ENCODE results near the gene USHBP1.

The USHBP1 gene

DNA sequence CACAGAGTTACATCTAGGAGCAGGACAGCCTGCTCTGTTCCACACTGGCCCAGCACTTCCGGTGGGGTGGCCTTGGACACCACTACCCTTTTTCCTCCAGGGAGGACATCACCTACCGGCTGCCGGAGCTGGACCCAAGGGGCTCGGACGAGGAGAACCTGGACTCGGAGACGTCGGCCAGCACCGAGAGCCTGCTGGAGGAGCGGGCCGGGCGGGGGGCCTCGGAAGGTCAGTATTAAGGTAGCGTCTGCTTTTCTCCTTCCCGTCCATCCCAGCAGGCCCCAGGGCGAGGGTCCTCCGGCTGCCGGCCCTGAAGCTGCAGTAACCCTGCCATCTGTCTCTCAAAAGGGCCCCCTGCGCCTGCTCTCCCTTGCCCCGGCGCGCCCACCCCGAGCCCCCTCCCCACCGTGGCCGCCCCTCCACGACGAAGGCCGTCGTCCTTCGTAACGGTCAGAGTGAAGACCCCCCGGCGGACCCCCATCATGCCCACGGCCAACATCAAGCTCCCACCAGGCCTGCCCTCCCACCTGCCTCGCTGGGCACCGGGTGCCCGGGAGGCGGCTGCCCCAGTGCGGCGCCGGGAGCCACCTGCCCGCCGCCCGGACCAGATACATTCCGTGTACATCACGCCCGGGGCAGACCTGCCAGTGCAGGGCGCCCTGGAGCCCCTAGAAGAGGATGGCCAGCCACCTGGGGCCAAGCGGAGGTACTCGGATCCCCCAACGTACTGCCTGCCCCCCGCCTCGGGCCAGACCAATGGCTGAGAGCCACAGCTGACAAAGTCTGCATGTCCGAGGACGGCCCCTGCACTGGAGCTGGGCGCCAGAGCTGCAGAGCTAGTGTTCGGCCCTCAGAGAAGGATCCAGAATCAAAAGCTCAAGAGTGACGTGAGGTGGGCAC lies 52.7 kb downstream of the USHBP1 start:
- Histone ChIP-seq H3K27me3 (no peaks in the 10 kb centered on the region), H3K27ac (no peak overlapping the region), H3K36me3 (peaks cover 50 to 72% (median 63%) of the 10 kb centered on the region in 11 experiments), H4K20me1 (peaks cover 0 to 24% (median 7%) of the 10 kb centered on the region in 11 experiments; a peak in 11 of 22 replicates), H3K4me2 (peak overlapping the region in 7 of 11 experiments; percentile 60 to 85 (median 75); a peak in 11 of 22 replicates), H3K4me3 (no peak overlapping the region), H3K4me1 (peaks cover 31 to 74% (median 64%) of the 10 kb centered on the region in 10 experiments), H3K9me3 (replicated peaks in 1 of 11) (no peaks in the 10 kb centered on the region), H3K9ac (peak overlapping the region in 1 of 11 experiments; percentile 36; a peak in 1 of 22 replicates)
- TF ChIP-seq Cebpa-rat (IDR thresholded peaks at IDR 0.05) = no peak

DNA sequence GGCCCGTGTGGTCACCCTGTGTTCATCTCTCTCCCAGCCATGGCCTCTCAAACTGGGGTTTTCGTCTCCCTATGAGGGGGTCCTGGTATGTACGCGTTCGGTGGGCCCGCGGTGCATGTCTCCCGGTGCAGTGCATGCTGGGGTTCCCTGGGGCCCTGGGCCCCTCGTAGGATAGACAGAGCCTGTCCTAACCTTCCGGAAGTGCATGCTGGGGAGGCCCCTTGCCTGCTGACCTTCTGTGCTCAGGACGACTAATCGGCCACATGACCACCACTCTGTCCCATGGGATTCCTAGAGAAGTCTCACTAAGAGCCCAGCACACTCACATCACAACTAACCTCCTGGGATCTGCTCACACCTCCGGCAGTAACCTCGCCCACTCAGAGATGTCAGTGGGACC lies 54.2 kb downstream of the USHBP1 start:
- Histone ChIP-seq H3K36me3 (peaks cover 58 to 81% (median 70%) of the 10 kb centered on the region in 11 experiments), H3K27ac (peak overlapping the region in 2 of 11 experiments; percentile 9 to 22; a peak in 2 of 22 replicates)

DNA sequence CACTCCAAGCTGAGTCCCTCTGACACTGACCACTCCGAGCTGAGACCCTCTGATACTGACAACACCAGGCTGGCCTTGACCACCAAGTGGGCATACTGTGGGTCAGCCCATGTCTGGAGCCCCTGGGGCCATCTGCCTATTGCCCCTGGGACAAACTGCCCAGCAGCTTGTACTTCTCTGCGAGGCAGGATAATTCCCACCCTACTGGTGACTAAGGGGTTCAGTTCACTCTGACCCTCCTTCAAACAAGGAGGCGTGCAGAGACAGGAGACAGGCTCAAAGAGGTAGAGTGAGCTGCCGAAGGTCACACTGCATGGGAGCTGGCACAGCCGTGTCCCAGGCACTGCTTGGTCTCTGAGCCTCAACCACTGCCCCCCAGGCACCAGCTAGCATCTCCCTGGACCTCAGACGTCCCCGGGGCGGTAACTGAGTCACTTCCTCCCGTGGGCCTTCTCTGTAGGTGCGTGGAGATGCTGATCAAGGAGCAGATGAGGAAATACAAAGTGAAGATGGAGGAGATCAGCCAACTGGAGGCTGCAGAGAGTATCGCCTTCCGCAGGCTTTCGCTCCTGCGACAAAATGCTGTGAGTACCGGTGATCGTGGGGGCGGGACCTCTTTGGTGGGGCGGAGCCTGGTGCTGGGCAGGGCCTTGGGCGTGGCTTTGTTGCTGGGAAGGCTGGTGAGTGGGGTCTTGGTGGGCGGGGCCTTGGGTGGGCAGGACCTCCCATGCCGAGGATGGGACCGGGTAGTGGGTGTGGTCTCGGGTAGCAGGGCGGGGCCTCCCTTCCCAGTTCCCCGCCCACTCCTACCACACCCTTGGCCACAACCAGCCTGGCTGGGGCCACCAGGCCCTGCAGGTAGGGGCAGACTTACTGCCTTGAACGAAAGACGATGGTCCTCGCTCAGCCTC lies 55.2 kb downstream of the USHBP1 start:
- peaks cover 0 to 41% (median 9%) of the 10 kb centered on the region in 11 experiments; a peak in 13 of 22 replicates for H4K20me1 ChIP-seq
- H3K9me3 ChIP-seq (replicated peaks in 1 of 11) = no peaks in the 10 kb centered on the region
- no peak overlapping the region for H3K4me3 ChIP-seq
- peaks cover 20 to 82% (median 62%) of the 10 kb centered on the region in 10 experiments for H3K4me1 ChIP-seq
- TF ChIP-seq Cebpa-rat (IDR thresholded peaks at IDR 0.05) = no peak
- peaks cover 68 to 91% (median 78%) of the 10 kb centered on the region in 11 experiments for H3K36me3 ChIP-seq
- peak overlapping the region; percentile 27 to 85 (median 66); a peak in 21 of 22 replicates for H3K4me2 ChIP-seq
- H3K27ac ChIP-seq = peak overlapping the region in 8 of 11 experiments; percentile 31 to 57 (median 43); a peak in 13 of 22 replicates
- H3K9ac ChIP-seq = peak overlapping the region in 8 of 11 experiments; percentile 25 to 47 (median 36); a peak in 14 of 22 replicates
- no peaks in the 10 kb centered on the region for H3K27me3 ChIP-seq

More for the DNA sequence above, 54.2 kb downstream of the USHBP1 start:
- Histone ChIP-seq H3K9me3 (replicated peaks in 1 of 11) (no peaks in the 10 kb centered on the region), H3K27me3 (no peaks in the 10 kb centered on the region), H3K4me1 (peaks cover 25 to 82% (median 65%) of the 10 kb centered on the region in 10 experiments), H4K20me1 (peaks cover 0 to 35% (median 9%) of the 10 kb centered on the region in 11 experiments; a peak in 13 of 22 replicates), H3K4me3 (no peak overlapping the region), H3K9ac (no peak overlapping the region; a peak in 1 of 22 replicates), H3K4me2 (peak overlapping the region in 10 of 11 experiments; percentile 27 to 85 (median 70); a peak in 18 of 22 replicates)
- no peak for TF ChIP-seq Cebpa-rat (IDR thresholded peaks at IDR 0.05)

DNA sequence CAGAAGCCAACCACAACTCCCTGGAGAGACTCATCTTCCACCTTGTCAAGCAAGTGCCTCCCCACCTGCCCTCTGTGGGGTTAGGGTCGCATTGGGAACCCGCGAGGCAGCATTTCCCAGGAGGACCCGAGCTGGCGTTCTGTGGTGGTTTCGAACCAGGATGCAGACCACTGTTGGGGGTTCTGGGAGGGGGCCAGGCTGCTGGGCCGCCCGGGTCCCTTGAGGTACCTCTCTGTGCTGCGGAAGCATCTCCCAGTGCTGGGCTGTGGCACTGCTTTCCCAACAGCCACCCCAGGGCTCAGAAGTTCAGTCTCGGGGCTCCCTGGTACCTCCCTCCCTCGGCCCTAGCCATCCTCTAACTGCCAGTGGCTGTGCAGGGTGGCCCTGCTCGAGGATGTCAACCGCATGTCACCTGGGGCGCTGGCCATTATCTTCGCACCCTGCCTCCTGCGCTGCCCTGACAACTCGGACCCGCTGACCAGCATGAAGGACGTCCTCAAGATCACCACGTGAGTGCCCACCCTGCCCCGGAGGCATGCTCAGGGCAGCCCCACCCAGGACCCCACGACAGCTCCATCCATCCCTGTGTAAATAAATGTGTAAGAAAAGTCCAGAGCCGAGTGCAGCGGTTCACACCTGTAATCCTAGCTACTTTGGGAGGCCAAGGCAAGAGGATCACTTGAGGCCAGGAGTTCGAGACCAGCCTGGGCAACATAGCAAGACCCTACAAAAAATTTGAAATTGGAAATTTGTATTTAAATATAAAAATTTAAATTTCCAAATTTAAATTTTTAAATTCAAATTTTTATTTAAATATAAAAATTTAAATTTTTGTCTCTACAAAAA lies 57.6 kb downstream of the USHBP1 start:
- no peaks in the 10 kb centered on the region for H3K27me3 ChIP-seq
- no peak for TF ChIP-seq Cebpa-rat (IDR thresholded peaks at IDR 0.05)
- peaks cover 0 to 58% (median 14%) of the 10 kb centered on the region in 11 experiments; a peak in 15 of 22 replicates for H4K20me1 ChIP-seq
- H3K27ac ChIP-seq = 0 out of 22 replicates have a peak overlapping the region, but pooled peaks of 1 of the 11 experiments have one; percentile 25
- H3K36me3 ChIP-seq = peaks cover 76 to 99% (median 83%) of the 10 kb centered on the region in 11 experiments
- peak overlapping the region in 1 of 11 experiments; percentile 19; a peak in 2 of 22 replicates for H3K9ac ChIP-seq
- peaks cover 17 to 65% (median 47%) of the 10 kb centered on the region in 10 experiments for H3K4me1 ChIP-seq
- no peaks in the 10 kb centered on the region for H3K9me3 ChIP-seq (replicated peaks in 1 of 11)
- peak overlapping the region in 5 of 11 experiments; percentile 21 to 62 (median 45); a peak in 8 of 22 replicates for H3K4me2 ChIP-seq
- H3K4me3 ChIP-seq = no peak overlapping the region

DNA sequence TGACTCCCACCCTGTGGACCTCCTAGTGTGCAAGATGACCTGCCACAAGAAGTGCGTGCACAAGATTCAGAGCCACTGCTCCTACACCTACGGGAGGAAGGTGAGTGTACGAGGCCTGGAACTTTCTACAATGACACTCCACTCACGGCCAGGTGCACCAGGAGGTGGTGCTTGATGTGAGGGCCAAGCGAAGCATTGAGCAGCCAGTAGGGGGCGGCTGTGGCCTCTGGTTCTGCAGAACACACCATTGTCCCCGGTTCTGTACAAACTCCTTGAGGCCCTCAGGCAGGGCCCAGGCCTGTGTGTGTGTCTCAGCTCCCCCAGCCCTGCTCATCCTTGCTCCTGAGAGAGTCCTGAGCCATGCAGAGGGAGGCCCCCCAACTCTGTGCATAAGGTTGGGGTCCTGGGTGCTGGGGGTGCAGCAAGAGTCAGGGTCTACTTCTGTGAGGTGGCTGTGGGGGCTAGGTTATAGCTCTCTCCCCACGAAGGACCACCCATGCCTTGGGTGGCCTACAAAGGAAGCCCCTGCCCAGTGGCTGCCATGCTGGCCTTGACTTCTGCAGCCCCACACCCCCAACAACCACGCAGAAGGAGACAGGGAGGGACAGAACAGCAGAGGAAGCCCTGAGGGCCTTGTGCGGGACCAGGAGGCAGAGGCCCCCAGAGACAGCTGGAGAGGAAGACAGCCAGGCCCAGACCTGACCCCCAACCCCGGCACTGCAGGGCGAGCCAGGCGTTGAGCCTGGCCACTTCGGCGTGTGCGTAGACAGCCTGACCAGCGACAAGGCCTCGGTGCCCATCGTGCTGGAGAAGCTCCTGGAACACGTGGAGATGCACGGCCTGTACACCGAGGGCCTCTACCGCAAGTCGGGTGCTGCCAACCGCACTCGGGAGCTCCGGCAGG lies 59.1 kb downstream of the USHBP1 start:
- no peaks in the 10 kb centered on the region for H3K9me3 ChIP-seq (replicated peaks in 1 of 11)
- TF ChIP-seq Cebpa-rat (IDR thresholded peaks at IDR 0.05) = no peak
- peaks cover 0 to 72% (median 14%) of the 10 kb centered on the region in 11 experiments; a peak in 15 of 22 replicates for H4K20me1 ChIP-seq
- H3K27me3 ChIP-seq = no peaks in the 10 kb centered on the region
- peak overlapping the region in 7 of 11 experiments; percentile 6 to 34 (median 28); a peak in 8 of 22 replicates for H3K4me2 ChIP-seq
- no peak overlapping the region for H3K27ac ChIP-seq
- H3K4me3 ChIP-seq = no peak overlapping the region
- peaks cover 77 to 99% (median 83%) of the 10 kb centered on the region in 11 experiments for H3K36me3 ChIP-seq
- peaks cover 17 to 55% (median 36%) of the 10 kb centered on the region in 10 experiments for H3K4me1 ChIP-seq
- H3K9ac ChIP-seq = peak overlapping the region in 1 of 11 experiments; percentile 31; a peak in 1 of 22 replicates

DNA sequence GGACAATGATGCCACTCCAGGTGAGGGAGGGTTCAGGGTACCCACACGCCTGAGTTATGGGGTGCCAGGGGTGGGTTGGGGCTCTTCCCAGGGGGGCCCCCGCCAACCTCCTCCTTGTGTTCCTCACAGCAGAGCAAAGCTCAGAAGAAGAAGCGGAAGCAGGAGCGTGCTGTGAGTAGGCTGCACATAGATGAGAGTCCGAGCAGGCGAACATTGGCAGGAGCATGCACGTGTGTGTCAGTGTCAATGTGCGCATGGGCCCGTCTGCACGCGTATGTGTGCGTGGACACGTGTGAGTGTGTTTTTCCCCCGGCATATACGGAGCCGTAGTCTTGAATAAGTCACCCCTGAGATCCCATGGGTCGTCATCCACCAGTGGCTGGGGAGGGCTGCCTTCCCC lies 61.8 kb downstream of the USHBP1 start:
- Histone ChIP-seq H3K9ac (no peak overlapping the region), H3K4me1 (peaks cover 0 to 41% (median 17%) of the 10 kb centered on the region in 10 experiments; a peak in 15 of 20 replicates), H4K20me1 (peaks cover 0 to 72% (median 9%) of the 10 kb centered on the region in 11 experiments; a peak in 13 of 22 replicates), H3K4me2 (no peak overlapping the region), H3K9me3 (replicated peaks in 1 of 11) (no peaks in the 10 kb centered on the region), H3K27ac (no peak overlapping the region), H3K27me3 (no peaks in the 10 kb centered on the region), H3K36me3 (peaks cover 90 to 100% (median 96%) of the 10 kb centered on the region in 11 experiments), H3K4me3 (no peak overlapping the region)
- no peak for TF ChIP-seq Cebpa-rat (IDR thresholded peaks at IDR 0.05)

DNA sequence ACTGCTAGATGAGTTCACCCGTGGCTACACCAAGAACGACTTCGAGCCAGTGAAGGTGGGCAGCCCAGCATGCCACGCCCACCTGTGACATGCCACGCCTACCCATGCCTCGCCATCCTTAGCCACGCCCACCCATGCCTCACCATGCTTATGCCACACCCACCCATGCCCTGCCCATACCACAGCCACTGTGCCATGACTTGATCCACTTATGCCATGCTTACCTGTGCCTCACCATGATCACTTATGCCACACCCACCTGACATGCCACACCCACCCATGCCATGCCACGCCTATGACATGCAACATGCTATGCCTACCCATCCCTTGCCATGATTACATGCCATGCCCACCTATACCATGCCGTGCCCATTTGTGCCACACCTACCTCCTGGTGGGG lies 62.3 kb downstream of the USHBP1 start:
- Histone ChIP-seq H3K4me2 (no peak overlapping the region), H3K4me3 (no peak overlapping the region), H4K20me1 (peaks cover 0 to 77% (median 9%) of the 10 kb centered on the region in 11 experiments; a peak in 13 of 22 replicates), H3K9me3 (replicated peaks in 1 of 11) (no peaks in the 10 kb centered on the region), H3K36me3 (peaks cover 93 to 100% (median 98%) of the 10 kb centered on the region in 11 experiments), H3K27ac (no peak overlapping the region), H3K4me1 (peaks cover 0 to 43% (median 21%) of the 10 kb centered on the region in 10 experiments; a peak in 15 of 20 replicates), H3K9ac (no peak overlapping the region), H3K27me3 (no peaks in the 10 kb centered on the region)
- no peak for TF ChIP-seq Cebpa-rat (IDR thresholded peaks at IDR 0.05)

All from BLaER1 treated with 17β-estradiol and CSF1 and Interleukin-3, amounts not matched to agents 10 nM and 100 nM (cell line).